Glomerular visceral epithelial cell (primary cell): ENCODE results near the gene ATAD1.
"Not testable (repeated sequence)": the region's sequence is repeated elsewhere in the genome, so short reads cannot be mapped to it uniquely, and the experiment has no call there.

Experiments
- DNase-seq: peaks from one replicate; pipeline ENCODE4 v3.0.0-alpha.2; 2016; ENCODE audit errors: extremely low spot score

Gene ATAD1

DNA sequence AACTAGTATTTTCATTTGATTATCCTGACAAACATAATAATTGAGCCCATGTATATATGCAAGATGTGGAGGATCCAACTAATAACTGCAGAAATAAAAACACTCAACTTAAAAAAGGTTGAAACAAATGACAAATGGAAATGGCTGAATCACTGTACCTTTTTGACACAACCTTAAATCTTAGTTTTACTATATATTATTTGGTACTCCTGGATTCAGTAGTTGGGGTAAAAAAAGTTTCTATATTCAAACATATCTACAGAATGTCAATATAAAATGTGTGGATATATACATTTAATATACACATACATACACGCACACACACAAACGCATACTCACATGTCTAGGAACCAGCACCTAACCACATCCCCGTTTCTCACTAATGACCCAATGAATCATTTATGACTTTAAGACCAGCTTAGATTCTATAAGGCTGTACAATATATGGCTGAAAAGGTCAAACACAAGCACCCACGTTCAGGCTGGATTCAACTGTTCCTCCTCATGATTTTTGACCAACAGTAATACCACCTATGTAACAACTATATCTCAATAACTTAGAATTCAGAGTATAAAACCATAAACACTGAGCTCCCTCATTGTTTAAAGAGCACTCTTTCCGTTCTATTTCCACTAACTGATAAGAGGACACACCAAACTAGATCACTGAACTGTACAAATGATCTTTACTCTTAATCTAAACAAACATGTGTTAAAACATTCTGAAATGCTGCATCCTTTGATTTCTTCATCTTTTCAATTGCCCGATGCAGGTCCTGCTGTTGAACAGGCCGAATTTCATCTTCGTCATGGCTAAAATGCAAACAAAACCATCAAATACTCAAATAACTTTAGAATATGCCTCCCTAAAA lies 63.8 kb downstream of the ATAD1 start:
- no peak for DNase-seq

DNA sequence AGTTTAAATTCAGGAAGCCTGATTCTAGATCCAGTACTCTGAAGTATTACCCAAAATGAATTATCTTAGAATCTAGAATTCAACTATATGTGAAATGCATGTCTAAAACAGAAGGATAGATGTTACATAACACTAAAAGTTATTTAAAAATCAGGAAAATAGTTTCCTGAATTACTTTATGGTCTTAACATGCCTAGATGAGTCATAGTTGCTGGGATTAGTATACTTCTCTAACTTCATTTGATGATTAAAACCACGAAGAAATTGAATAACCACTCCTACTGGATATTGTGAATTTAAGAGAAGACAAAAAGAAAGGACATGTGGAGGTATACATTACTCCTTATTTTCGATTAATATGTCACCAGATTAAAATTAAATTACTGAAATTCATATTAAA lies 65.5 kb downstream of the ATAD1 start:
- DNase-seq: no peak

DNA sequence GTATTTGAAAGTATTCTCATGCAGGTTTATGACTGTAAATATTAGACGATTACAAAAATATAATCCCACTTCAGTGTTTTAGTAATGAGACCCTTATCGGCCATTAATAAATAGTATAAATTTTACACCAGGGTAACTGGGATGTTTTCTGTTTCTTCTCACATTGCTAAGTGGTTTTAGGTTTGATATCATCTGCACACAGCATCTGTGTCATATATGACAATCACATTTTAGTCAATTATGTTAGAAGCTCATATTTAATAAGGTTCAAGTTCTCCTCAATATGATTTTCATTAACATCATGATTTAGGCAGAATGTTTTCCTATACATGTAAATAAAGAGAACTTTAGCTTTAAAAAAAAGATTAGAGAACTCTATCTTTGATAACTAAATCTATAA lies 66.8 kb downstream of the ATAD1 start:
- DNase-seq: no peak

DNA sequence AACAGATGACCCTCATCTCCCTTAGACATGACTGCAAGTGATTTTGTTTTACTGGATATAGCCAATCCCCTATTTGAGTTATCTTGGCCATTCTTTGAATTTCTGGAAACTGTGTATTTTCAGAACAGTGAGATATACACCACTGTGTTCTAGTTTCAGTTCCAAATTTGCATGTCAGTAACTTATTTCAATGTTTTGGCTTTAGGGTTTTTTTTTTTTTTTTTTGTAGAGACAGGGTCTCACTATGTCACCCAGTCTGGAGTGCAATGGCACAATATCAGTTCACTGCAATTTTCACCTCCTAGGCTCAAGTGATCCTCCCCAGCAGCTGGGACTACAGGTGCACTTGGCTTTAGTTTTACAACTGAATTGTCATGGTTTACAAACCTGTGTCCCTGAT lies 67.2 kb downstream of the ATAD1 start:
- no peak for DNase-seq

DNA sequence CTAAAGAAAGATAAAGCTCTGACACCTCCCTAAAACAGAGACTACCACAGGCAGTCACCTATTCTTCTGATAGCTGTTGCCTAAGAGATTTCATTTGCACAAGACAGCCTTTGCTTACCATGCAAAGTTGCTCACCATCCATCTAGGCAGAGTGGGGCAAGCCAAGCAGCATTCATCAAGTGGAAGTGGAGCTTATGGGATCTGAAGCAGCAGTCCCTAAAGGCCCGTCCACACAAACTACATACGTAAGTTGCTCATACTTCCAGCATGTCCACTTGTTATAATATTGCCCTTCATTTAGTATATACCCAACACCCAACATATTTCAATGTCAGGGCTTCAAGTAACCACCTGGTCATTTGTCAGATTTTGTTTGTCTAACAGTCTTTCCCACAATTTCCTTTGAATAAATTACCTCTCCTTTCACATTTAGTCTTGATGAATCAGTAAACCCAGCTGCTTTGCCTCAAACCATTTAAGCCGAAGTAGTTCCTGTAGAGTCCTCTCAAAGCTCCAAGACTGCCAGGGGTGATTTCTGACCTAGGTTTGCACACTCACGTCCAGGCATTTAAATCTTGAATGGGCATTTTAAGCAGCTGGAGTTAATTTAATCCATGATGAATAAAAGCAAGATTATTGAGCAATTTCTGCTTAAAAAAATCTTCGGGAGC lies 67.9 kb downstream of the ATAD1 start:
- no peak for DNase-seq

DNA sequence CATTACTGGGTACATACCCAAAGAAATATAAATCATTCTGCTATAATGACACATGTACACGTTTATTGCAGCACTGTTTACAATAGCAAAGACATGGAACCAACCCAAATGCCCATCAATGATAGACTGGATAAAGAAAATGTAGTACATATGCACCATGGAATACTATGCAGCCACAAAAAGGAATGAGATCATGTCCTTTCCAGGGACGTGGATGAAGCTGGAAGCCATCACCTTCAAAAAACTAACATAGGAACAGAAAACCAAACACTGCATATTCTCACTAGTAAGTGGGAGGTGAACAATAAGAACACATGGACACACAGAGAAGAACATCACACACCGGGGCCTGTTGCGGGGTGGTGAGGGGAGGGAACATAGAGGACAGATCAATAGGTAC lies 69.8 kb downstream of the ATAD1 start:
- not testable (repeated sequence) for DNase-seq

DNA sequence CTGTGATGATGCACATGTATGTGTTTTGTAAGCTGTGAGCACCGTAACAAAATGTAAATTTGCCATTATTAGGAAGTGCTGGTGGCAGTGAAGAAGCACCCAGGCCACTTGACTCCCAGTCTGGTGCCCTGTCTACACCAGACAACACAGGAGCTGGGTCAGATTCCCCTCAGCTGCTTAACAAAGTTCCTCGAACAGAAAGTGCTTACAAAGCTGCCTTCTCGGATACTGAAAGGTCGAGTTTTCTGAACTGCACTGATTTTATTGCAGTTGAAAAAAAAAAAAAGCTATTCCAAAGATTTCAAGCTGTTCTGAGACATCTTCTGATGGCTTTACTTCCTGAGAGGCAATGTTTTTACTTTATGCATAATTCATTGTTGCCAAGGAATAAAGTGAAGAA lies 71.1 kb downstream of the ATAD1 start:
- no peak for DNase-seq

DNA sequence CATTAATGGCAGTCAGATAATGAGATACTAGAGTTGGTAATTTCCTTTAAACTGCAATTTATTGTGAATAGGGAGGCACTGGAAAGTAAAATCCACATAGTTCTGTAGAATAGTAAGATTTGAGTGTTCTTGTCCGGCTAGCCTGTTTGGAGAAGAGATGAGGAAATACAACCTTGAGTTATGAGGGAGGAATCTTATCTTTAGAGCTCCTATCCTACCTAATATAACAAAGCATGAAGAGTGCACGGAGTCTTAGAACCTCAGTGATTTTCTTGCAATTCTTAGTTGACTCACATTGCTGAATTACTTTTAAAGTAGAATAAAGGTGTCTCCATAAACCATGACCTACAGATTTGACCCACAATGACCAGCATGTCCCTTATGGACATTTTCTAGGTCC lies 73.4 kb downstream of the ATAD1 start:
- DNase-seq: no peak

DNA sequence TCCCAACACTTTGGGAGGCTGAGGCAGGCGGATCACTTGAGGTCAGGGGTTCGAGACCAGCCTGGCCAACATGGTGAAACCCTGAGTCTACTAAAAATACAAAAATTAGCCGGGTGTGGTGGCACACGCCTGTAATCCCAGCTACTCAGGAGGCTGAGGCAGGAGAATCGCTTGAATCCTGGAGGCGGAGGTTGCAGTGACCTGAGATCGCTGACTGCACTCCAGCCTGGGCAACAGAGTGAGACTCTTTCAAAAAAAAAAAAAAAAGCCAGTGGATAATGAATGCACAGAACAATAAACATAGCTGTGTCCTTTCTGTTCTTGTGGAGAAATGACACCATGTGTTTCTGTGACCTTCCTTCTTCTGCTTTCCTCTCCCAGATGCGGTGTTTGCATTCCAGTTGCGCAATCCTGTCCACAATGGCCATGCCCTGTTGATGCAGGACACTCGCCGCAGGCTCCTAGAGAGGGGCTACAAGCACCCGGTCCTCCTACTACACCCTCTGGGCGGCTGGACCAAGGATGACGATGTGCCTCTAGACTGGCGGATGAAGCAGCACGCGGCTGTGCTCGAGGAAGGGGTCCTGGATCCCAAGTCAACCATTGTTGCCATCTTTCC lies 74.9 kb downstream of the ATAD1 start:
- not testable (repeated sequence) for DNase-seq

DNA sequence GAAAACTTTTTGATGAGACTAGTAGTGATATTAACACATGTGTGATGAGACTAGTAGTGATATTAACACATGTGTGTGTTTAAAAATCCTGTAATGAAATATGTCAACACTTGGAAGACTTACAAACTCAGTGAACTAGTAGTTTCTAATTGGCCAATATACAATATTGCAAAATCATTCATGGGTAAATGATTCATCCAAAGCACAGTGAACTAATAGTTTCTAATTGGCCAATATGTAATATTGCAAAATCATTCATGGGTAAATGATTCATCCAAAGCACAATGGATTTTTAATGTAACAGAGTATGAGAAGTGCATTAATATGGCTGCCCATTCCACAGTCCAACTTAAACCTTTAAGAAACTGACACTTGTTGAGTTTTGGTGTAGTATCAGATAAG lies 77.8 kb downstream of the ATAD1 start:
- no peak for DNase-seq

DNA sequence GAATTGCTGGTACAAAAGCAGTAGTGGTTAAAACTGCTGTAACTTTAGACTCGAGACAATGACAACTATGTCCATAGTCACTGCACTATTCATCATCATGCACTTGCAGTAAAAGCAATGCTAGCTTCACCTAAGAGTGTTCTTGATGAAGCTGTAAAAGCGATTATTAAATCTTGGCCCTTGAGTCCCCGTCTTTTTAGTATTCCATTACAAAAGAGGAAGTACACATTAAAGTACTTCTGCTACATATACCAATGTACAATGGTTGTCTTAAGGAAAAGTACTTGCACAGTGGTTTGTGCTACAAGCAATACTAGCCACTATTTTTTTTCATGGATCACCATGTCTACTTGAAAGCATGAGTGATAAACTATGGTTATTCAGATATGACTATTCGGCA lies 78.3 kb downstream of the ATAD1 start:
- no peak for DNase-seq

DNA sequence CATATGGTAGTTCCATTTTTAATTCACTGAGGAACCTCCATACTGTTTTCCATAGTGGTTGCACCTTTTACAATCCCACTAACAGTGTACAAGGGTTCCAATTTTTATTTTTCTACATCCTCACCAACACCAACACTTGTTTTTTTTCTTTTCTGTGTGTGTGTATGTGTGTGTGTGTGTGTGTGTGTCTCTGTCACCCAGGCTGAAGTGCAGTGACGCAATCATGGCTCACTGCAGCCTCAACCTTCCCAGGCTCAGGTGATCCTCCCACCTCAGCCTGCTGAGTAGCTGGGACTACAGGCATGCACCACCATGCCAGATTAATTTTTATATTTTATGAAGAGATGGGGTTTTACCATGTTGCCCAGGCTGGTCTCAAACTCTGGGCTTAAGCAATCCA lies 79.8 kb downstream of the ATAD1 start:
- not testable (repeated sequence) for DNase-seq

DNA sequence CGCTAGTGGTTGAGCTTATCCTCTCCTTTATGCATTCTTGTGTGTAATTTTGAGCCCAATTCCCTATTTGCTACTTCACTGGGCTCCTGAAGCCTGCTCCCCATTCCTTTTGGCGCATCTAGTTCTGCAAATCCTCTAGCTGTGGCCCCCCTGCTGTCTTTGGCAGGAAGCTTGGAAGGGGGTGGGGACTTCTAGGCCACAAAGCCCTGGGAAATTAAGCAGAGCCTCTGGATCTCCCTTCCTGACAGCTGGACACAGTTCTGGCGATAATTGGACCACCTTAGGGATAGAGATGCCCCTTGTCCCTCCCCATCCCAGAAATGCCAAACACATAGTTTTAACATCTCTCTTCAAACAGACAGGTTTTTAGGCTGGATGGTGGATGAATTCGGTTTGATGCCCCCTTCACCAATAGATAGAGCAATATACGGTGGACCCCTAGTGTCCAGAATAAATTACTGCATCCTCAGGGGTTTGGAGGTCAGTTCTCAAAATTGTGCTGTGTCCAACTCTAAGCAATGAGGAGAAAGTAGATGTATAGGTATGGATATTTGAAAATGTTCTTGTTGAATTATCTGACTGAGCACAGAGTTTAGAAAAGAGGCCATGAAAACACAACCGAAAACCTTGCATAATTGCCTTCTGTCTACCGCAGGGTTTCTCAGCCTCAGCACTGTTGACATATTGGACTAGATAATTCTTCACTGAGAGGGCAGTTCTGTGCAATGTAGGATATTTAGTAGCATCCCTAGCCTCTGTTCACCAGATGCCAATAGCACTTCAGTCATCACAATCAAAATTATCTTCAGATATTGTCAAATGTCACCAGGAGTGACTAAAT lies 82.8 kb downstream of the ATAD1 start:
- DNase-seq: peak; percentile 51

DNA sequence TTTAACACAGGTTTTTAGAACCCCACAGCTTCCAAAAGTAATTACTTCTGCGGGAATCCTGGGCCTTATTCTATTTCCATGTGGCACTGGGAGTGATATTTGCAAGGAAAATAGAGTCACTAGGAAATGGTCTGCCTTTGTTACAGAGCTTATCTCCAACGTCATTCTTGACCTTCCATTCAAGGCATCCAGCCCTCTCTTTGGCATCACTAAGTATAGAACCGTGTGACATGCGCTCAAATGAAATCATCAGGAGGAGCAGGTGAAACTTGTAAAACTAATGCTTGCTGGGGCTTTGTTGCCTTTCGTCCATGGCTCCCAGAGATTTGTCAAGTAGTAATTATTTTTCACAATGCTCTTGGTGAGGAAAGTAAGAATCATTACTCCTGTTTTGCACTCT lies 84.9 kb downstream of the ATAD1 start:
- DNase-seq: no peak

DNA sequence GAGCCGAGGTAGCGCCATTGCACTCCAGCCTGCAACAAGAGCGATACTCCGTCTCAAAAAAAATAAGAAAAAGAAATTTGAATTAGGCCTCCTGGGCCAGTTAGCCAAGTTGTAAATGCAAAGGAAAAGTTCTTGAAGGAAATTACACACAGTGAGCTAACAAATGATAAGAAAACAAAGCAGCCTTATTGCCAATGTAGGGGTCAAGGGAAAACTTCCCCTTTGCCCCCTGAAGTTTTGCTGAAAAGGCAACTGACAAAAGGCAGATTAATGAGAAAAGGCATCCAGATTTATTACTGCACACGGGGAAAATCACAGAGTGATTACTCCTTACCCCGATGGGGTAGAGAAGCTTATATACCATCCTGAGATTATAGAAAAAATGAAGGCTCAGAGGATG lies 88.1 kb downstream of the ATAD1 start:
- no peak for DNase-seq

DNA sequence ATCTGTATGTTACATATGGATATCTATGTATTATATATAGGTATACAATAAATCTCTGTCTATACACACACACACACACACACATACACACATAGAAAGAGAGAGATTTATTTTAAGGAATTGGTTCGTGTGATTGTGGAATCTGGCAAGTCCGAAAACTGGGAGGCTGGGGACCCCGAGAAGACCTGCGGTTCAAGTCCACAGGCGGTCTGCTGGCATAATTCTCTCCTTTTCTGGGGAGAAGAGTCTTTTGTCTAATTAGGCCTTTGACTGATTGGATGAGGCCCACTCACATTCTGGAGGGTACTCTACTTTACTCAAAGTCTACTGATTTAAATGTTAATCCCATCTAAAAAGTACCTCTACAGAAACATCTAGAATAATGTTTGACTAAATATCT lies 93.2 kb downstream of the ATAD1 start:
- DNase-seq: no peak

DNA sequence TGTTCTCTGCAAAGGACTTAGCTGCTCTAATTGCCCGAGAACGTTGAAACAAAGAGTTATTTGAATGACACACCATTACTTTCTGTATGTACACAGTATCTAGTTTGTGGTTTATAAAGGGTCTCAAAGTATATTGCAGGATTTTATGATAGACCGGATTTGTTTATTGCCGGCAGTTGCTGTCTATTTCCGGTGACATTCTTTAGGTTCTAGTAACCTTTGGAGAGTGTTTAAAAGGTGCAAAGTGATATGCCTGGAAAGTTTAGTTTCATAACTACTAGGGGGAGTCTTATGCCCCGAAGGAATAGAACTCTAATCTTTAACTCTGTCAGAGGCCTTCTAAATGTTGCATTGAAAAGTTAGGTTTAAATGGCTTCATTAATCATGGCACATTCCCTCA lies 94.5 kb downstream of the ATAD1 start:
- DNase-seq: no peak

DNA sequence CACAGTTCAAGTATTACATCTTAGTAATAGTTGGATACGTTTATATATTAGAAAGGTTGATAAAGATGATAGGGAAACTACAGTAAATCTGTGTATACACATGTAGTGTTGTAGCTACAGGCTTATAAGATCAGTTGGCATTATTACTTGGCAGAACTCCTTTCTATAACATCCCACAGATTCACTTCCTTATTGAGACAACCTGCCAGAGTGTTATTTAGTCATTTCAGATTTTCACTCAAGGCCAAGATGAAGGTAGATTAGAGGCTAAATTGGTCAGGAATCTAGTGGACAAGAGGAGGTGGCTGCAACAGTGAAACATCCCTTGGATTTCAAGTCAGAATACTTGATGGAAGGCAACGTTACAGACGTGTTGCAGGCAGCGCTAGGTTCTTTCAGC lies 95.3 kb downstream of the ATAD1 start:
- no peak for DNase-seq

DNA sequence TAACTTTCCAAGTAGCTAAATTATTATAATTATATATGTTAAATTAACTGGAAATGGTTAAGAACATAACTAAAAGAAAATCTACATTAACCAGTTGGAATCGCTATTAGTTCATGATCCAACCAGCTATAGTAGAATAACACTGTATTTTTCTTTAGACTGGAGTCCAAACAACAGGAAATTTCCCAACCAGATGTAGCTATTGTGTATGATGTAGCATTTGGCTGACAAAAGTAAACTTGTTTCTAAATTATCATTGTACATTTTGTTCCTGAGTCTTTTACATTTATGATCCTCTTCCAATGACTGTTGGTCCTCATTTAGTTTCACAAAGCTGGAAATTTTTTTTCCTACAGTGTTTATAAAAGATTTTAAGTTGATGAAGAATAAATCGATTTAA lies 96.2 kb downstream of the ATAD1 start:
- DNase-seq: no peak

DNA sequence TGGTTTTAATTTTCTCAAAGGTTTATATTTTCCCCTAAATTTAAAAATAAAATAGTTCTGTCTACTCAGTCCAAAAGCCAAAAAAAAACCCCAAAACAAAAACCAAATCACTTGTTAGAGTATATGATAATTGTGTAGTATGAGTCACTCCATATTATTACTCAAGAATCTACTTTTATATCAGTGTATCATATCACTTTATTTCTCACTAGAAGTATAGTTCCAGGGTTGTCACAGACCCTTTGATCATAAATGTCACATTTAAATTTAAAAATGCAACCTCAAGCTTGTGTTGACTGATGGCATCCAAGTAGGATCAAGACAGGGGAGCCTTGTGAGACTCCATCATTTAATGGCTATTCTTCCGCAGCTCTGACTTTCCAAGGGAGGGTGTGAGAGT lies 97.4 kb downstream of the ATAD1 start:
- no peak for DNase-seq

DNA sequence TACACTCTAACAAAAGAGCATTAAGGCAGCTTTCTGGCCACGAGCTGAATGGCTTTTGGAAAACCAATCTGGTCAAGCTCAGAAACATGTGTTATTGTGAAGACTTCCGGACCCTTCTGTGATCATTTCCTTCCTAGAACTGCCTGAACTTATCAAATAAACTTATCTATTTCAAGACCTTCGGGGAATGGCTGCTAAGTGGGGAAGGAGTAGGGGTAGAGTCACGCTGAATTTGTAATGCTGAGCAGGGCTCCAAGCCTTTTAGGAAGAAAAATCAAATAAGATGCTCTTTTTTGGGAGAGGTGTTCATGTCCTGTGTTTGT lies 101.7 kb downstream of the ATAD1 start:
- no peak for DNase-seq
